GM23248 (cell line): ENCODE results near the gene LSMEM2. TPM values are rescaled to one million over a fixed set of nuclear protein-coding genes. Genes with fewer than 3 reads are reported as not detected.

ENCODE experiments used
- DNase-seq: peaks from one replicate; pipeline ENCODE4 v3.0.0-alpha.2; 2015
- H2AFZ ChIP-seq: fragments of 200-600 bp; sonication (generic); 2 replicates; pipeline ENCODE4 v1.6.1; 2016; ENCODE audit warnings: antibody characterized with exemption
- H3F3A ChIP-seq: fragments of 200-600 bp; sonication (generic); 2 replicates; pipeline ENCODE4 v1.6.1; 2016; ENCODE audit warnings: mild to moderate bottlenecking, antibody characterized with exemption, mixed run types; ENCODE audit not compliant: insufficient read depth
- H3K27ac ChIP-seq: fragments of 200-600 bp; sonication (generic); 2 replicates; pipeline ENCODE4 v1.5.1; 2016; ENCODE audit warnings: mild to moderate bottlenecking
- H3K27me3 ChIP-seq: fragments of 200-600 bp; sonication (generic); replicated peaks from 2 replicates; pipeline ENCODE4 v1.6.1; 2016; ENCODE audit warnings: mild to moderate bottlenecking; ENCODE audit not compliant: insufficient read depth
- H3K36me3 ChIP-seq: fragments of 200-600 bp; sonication (generic); 2 replicates; pipeline ENCODE4 v1.6.1; 2016; ENCODE audit warnings: low read depth, mild to moderate bottlenecking
- H3K4me1 ChIP-seq: fragments of 200-600 bp; sonication (generic); 2 replicates; pipeline ENCODE4 v1.6.1; 2016; ENCODE audit warnings: mild to moderate bottlenecking; ENCODE audit not compliant: insufficient read depth
- H3K4me2 ChIP-seq: fragments of 200-600 bp; sonication (generic); one replicate; pipeline ENCODE4 v1.6.1; 2016; ENCODE audit warnings: mild to moderate bottlenecking; ENCODE audit not compliant: unreplicated experiment
- H3K4me3 ChIP-seq: fragments of 200-600 bp; sonication (generic); 2 replicates; pipeline ENCODE4 v1.5.1; 2016; ENCODE audit warnings: mild to moderate bottlenecking
- H3K79me2 ChIP-seq: fragments of 200-600 bp; sonication (generic); 2 replicates; pipeline ENCODE4 v1.6.1; 2016; ENCODE audit warnings: mild to moderate bottlenecking; ENCODE audit not compliant: insufficient read depth
- H3K9ac ChIP-seq: fragments of 200-600 bp; sonication (generic); 2 replicates; pipeline ENCODE4 v1.6.1; 2016; ENCODE audit warnings: mild to moderate bottlenecking
- H3K9me2 ChIP-seq: fragments of 200-600 bp; sonication (generic); 2 replicates; pipeline ENCODE4 v1.6.1; 2016; ENCODE audit warnings: mixed run types, mild to moderate bottlenecking, moderate library complexity; ENCODE audit not compliant: insufficient read depth
- H3K9me3 ChIP-seq: fragments of 200-600 bp; sonication (generic); one replicate; pipeline ENCODE4 v1.6.1; 2017; ENCODE audit warnings: low read depth
- H4K20me1 ChIP-seq: fragments of 200-600 bp; sonication (generic); 2 replicates; pipeline ENCODE4 v1.6.0; 2016; ENCODE audit not compliant: insufficient read depth
- EZH2 ChIP-seq: fragments of 200-600 bp; sonication (generic); IDR thresholded peaks from 2 replicates; pipeline ENCODE4 v1.6.1; 2018; ENCODE audit warnings: antibody characterized with exemption, mild to moderate bottlenecking; ENCODE audit not compliant: insufficient read depth, poor library complexity, severe bottlenecking
- EZH2phosphoT487 ChIP-seq: fragments of 200-600 bp; sonication (generic); IDR thresholded peaks from 2 replicates; pipeline ENCODE4 v1.6.1; 2018; ENCODE audit warnings: antibody characterized with exemption, moderate library complexity, mild to moderate bottlenecking, low read depth; ENCODE audit not compliant: insufficient read depth
- WGBS, 2 experiments: methylation state at CpG; one replicate each; pipeline ENCODE4 v1.1.6; 2015 to 2017; ENCODE audit warnings: low lambda C conversion rate in 2 of 2, low coverage in 1 of 2; ENCODE audit errors: missing lambda C conversion rate in 2 of 2; 5-methylcytosine and 5-hydroxymethylcytosine counted together
- in situ Hi-C: fragments of 300-500 bp; cut with MboI; formaldehyde crosslinking; loops from 2 replicates; pipeline ENCODE4 v1.15.0; 2020
- polyA plus RNA-seq: library from polyadenylated mRNA; unstranded; fragments of >200 nt; fragmentation: Nextera tagmentation; extraction: Ambion mirVana; gene quantifications from 2 replicates; pipeline ENCODE4 v1.2.1, GENCODE V29; 2016
- total RNA-seq: library from RNA; depleted of rRNA; stranded (reverse); fragments of >200 nt; shearing (Covaris generic); gene quantifications from 2 replicates; pipeline ENCODE4 v1.2.3, GENCODE V29; 2014

Gene LSMEM2
- total and polyA plus RNA-seq, 2 experiments from 2014 or later: not detected

DNA sequence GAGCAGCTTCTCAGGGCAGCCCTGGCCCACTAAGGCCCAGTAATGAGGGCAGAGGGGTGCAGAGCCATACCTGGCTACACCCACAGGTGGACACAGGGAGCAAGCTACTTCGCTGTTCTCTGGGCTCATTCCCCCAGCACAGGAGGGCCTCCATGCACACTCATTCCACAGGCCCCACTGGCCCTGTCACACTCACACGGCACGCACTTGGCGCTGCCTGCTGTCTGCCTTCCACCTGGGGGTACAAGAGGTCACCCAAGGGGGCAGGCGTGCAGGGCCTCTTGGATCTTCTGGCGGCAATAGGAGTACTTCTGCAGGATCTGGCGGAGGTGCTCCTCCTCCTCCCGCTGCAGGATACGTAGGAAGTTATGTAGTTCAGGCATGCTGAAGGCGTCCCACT is 51.4 kb downstream of the LSMEM2 start:
- Histone ChIP-seq H3K79me2 (peaks cover 69% of the 10 kb centered on the region), H2AFZ (no peak overlapping the region), H3K9me3 (no peaks in the 10 kb centered on the region), H3K36me3 (peaks cover 23% of the 10 kb centered on the region), H3K9ac (no peak overlapping the region), H3K27me3 (no peaks in the 10 kb centered on the region), H4K20me1 (no peaks in the 10 kb centered on the region; the same call in 1 of the 2 replicates), H3F3A (peaks cover 45% of the 10 kb centered on the region), H3K9me2 (no peaks in the 10 kb centered on the region), H3K4me2 (no peak overlapping the region), H3K4me1 (peaks cover 37% of the 10 kb centered on the region), H3K27ac (no peak overlapping the region), H3K4me3 (no peak overlapping the region)
- no peak for TF ChIP-seq EZH2phosphoT487
- TF ChIP-seq EZH2: no peak
- 90 to 92% methylated on average over 10 of the region's 10 CpGs for WGBS, 2 experiments
- in situ Hi-C loops: no loop called here
- no peak for DNase-seq

DNA sequence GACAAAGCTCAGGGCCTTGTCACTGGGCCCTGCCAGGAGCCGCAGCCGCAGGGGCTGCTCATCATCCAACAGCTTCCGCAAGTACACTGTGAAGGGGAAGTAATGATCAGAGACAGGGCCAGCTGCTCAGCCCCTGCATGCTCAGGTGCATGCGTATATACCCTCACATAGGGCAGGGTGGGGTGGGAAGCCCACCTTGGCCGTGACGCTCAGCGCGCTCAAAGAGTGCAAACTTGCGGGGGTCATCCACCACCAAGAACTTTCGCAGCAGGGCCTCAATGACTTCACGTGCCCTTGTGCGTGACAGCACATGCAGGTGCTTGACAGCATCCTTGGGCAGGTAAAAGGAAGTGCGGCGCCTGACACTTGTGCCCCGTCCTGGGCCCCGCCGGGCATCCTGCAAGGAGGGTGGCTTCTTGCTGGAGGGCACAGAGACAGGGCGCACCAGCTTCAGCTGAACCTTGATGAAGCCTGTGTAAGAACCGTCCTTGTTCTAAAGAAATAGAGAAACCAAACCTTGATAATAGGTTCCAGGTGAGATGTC is 52.5 kb downstream of the LSMEM2 start:
- Histone ChIP-seq H3K27ac (no peak overlapping the region), H3K4me2 (no peak overlapping the region), H3K4me1 (peaks cover 44% of the 10 kb centered on the region), H3K4me3 (no peak overlapping the region), H2AFZ (no peak overlapping the region), H4K20me1 (no peaks in the 10 kb centered on the region; the same call in 1 of the 2 replicates), H3K36me3 (peaks cover 23% of the 10 kb centered on the region), H3K79me2 (peaks cover 77% of the 10 kb centered on the region), H3K9me3 (no peaks in the 10 kb centered on the region), H3K27me3 (no peaks in the 10 kb centered on the region), H3K9ac (no peak overlapping the region), H3F3A (peaks cover 56% of the 10 kb centered on the region), H3K9me2 (no peaks in the 10 kb centered on the region)
- no peak for DNase-seq
- in situ Hi-C loops: no loop called here
- 93% methylated on average over 19 of the region's 19 CpGs for WGBS, 2 experiments
- TF ChIP-seq EZH2phosphoT487 (no peak), EZH2 (no peak)

- H3K9me3 ChIP-seq: no peaks in the 10 kb centered on the region
- H3K36me3 ChIP-seq: peaks cover 23% of the 10 kb centered on the region
- WGBS, 2 experiments: 16 to 23% methylated on average over 12 of the region's 12 CpGs
- in situ Hi-C loops: no loop called here
- peaks cover 44% of the 10 kb centered on the region for H3K4me1 ChIP-seq
- H2AFZ ChIP-seq: no peak overlapping the region
- TF ChIP-seq EZH2phosphoT487: no peak
- no peak for TF ChIP-seq EZH2
- no peaks in the 10 kb centered on the region for H3K27me3 ChIP-seq
- peak; percentile 91 for DNase-seq
- peak overlapping the region; percentile 96 for H3K27ac ChIP-seq
- peaks cover 79% of the 10 kb centered on the region for H3K79me2 ChIP-seq
- peak overlapping the region; percentile 89 for H3K4me3 ChIP-seq
- H3F3A ChIP-seq: peaks cover 64% of the 10 kb centered on the region
- peak overlapping the region; percentile 96 for H3K4me2 ChIP-seq
- H3K9me2 ChIP-seq: no peaks in the 10 kb centered on the region
- H4K20me1 ChIP-seq: no peaks in the 10 kb centered on the region; the same call in 1 of the 2 replicates
- H3K9ac ChIP-seq: peak overlapping the region; percentile 99
Measured at GRCh38 chr3:50333744-50334328, 54.9 kb downstream of the LSMEM2 start.

GRCh38 chr3:50334339-50335075 is 55.6 kb downstream of the LSMEM2 start:
- peaks cover 62% of the 10 kb centered on the region for H3F3A ChIP-seq
- H3K4me2 ChIP-seq: peak overlapping the region; percentile 96
- 33 to 44% methylated on average over 5 of the region's 5 CpGs for WGBS, 2 experiments
- no peaks in the 10 kb centered on the region; the same call in 1 of the 2 replicates for H4K20me1 ChIP-seq
- H3K36me3 ChIP-seq: peaks cover 18% of the 10 kb centered on the region
- no peaks in the 10 kb centered on the region for H3K27me3 ChIP-seq
- H3K4me1 ChIP-seq: peaks cover 46% of the 10 kb centered on the region
- no peak overlapping the region for H2AFZ ChIP-seq
- H3K9ac ChIP-seq: peak overlapping the region; percentile 99
- peak overlapping the region; percentile 89 for H3K4me3 ChIP-seq
- in situ Hi-C loops: no loop called here
- H3K27ac ChIP-seq: peak overlapping the region; percentile 96
- TF ChIP-seq EZH2phosphoT487: no peak
- no peak for TF ChIP-seq EZH2
- no peak for DNase-seq
- H3K9me2 ChIP-seq: no peaks in the 10 kb centered on the region
- peaks cover 86% of the 10 kb centered on the region for H3K79me2 ChIP-seq
- H3K9me3 ChIP-seq: no peaks in the 10 kb centered on the region
